K562 (cell line): ENCODE results near the gene UQCRFS1. TPM values are rescaled to one million over a fixed set of nuclear protein-coding genes. Genes with fewer than 3 reads are reported as not detected.

Source experiments
- CXXC5 ChIP-seq: fragments of 250-450 bp; sonication (Bioruptor Pico); IDR thresholded peaks from 2 replicates; pipeline ENCODE4 v1.8.0; 2022; ENCODE audit warnings: inconsistent platforms, mild to moderate bottlenecking, moderate library complexity
- E2F6 ChIP-seq, 2 experiments: IDR thresholded peaks; 2 replicates each; pipeline ENCODE4 v1.6.1; 2011; ENCODE audit warnings: borderline replicate concordance in 1 of 2, control low read depth in 1 of 2, low read depth in 1 of 2, low read length in 1 of 2, mild to moderate bottlenecking in 1 of 2, mixed read lengths in 1 of 2, moderate library complexity in 1 of 2; ENCODE audit not compliant: insufficient read depth in 1 of 2, insufficient read length in 1 of 2, poor library complexity in 1 of 2, severe bottlenecking in 1 of 2; ENCODE audit errors: extremely low read depth in 1 of 2
- ESRRA ChIP-seq: fragments of 450-650 bp; IDR thresholded peaks from 2 replicates; pipeline ENCODE4 v1.6.1; 2014; ENCODE audit warnings: low read depth, mild to moderate bottlenecking, moderate library complexity, borderline replicate concordance
- ETV5 ChIP-seq: sonication (generic); formaldehyde crosslinking; IDR thresholded peaks from 2 replicates; pipeline ENCODE4 v1.4.0; 2020; ENCODE audit warnings: low read depth, mild to moderate bottlenecking, missing genetic modification reagents
- FOXJ2 ChIP-seq: fragments of 200-800 bp; sonication (Bioruptor generic); IDR thresholded peaks from 2 replicates; pipeline ENCODE4 v1.6.1; 2016; ENCODE audit warnings: missing genetic modification characterization, missing compliant biosample characterization
- FOXK2 ChIP-seq, 2 experiments: fragments of 450-650 bp; IDR thresholded peaks in 1 of 2; conservative IDR thresholded peaks in 1 of 2; 2 replicates each; pipeline ENCODE4 v1.6.1; 2016; ENCODE audit warnings: low read depth in 2 of 2, mild to moderate bottlenecking in 1 of 2
- GABPB1 ChIP-seq: sonication (generic); formaldehyde crosslinking; IDR thresholded peaks from 2 replicates; pipeline ENCODE4 v1.8.0; 2022; ENCODE audit warnings: mild to moderate bottlenecking, missing genetic modification reagents
- HDAC6 ChIP-seq: IDR thresholded peaks from 2 replicates; pipeline ENCODE4 v1.6.1; 2012; ENCODE audit warnings: low read depth, mild to moderate bottlenecking, control low read depth, inconsistent platforms, low read length, moderate library complexity
- KLF10 ChIP-seq: fragments of 250-450 bp; sonication (Bioruptor Pico); IDR thresholded peaks from 2 replicates; pipeline ENCODE4 v1.6.1; 2021; ENCODE audit warnings: matching md5 sums
- L3MBTL2 ChIP-seq: fragments of 450-650 bp; IDR thresholded peaks from 2 replicates; pipeline ENCODE4 v1.6.1; 2016; ENCODE audit warnings: mild to moderate bottlenecking, moderate library complexity
- MBD2 ChIP-seq: sonication (generic); IDR thresholded peaks from 2 replicates; pipeline ENCODE4 v1.6.1; 2016; ENCODE audit warnings: low read depth, borderline replicate concordance
- MNT ChIP-seq, 2 experiments: fragments of 450-650 bp; conservative IDR thresholded peaks; 2 replicates each; pipeline ENCODE4 v1.6.1; 2017; ENCODE audit warnings: mild to moderate bottlenecking in 2 of 2, moderate library complexity in 2 of 2
- MTA1 ChIP-seq: fragments of 450-650 bp; IDR thresholded peaks from 2 replicates; pipeline ENCODE4 v1.6.1; 2017; ENCODE audit warnings: borderline replicate concordance
- NR2C2 ChIP-seq, 2 experiments: fragments of 200-800 bp in 1 of 2; sonication (Bioruptor generic) in 1 of 2; sonication (generic) in 1 of 2; formaldehyde crosslinking in 1 of 2; IDR thresholded peaks; 2 replicates each; pipeline versions ENCODE4 v1.6.1 to v1.8.0; 2016 to 2022; ENCODE audit warnings: mild to moderate bottlenecking in 1 of 2, missing compliant biosample characterization in 1 of 2, missing genetic modification characterization in 1 of 2, missing genetic modification reagents in 1 of 2
- NRF1 ChIP-seq, 2 experiments: fragments of 450-650 bp; IDR thresholded peaks in 1 of 2; conservative IDR thresholded peaks in 1 of 2; 2 replicates each; pipeline ENCODE4 v1.6.1; 2014; ENCODE audit warnings: mild to moderate bottlenecking in 2 of 2
- POLR2G ChIP-seq: fragments of 200-400 bp; formaldehyde crosslinking; IDR thresholded peaks from 2 replicates; pipeline ENCODE4 v1.6.1; 2017; ENCODE audit warnings: low read depth, mild to moderate bottlenecking, antibody characterized with exemption, low read length, moderate library complexity
- RB1 ChIP-seq: fragments of 450-650 bp; IDR thresholded peaks from 2 replicates; pipeline ENCODE4 v1.6.1; 2017; ENCODE audit warnings: low read depth, mild to moderate bottlenecking
- RBBP5 ChIP-seq: fragments of 200-600 bp; sonication (generic); IDR thresholded peaks from 2 replicates; pipeline ENCODE4 v1.6.1; 2012; ENCODE audit warnings: borderline replicate concordance, mild to moderate bottlenecking, low read length, control low read depth, inconsistent platforms; ENCODE audit not compliant: insufficient read depth, poor library complexity, severe bottlenecking
- SIX5 ChIP-seq, 2 experiments: IDR thresholded peaks; 2 replicates each; pipeline ENCODE4 v1.6.1; 2011; ENCODE audit warnings: low read length in 2 of 2, borderline replicate concordance in 1 of 2, low read depth in 1 of 2, mild to moderate bottlenecking in 1 of 2, moderate library complexity in 1 of 2; ENCODE audit not compliant: insufficient read depth in 1 of 2
- SRF ChIP-seq, 2 experiments: fragments of 250-450, 450-650 bp in 1 of 2; sonication (Bioruptor Pico) in 1 of 2; sonication (generic) in 1 of 2; formaldehyde crosslinking; IDR thresholded peaks; 2 replicates each; pipeline versions ENCODE4 v1.5.0 to v1.5.1; 2020 to 2022; ENCODE audit warnings: mild to moderate bottlenecking in 1 of 2, missing genetic modification reagents in 1 of 2
- TAF1 ChIP-seq: IDR thresholded peaks from 2 replicates; pipeline ENCODE4 v1.6.1; 2011; ENCODE audit warnings: mild to moderate bottlenecking, low read length, moderate library complexity; ENCODE audit not compliant: insufficient read depth, control insufficient read depth, severe bottlenecking; ENCODE audit errors: extremely low read depth
- TARDBP ChIP-seq: fragments of 450-650 bp; IDR thresholded peaks from 2 replicates; pipeline ENCODE4 v1.6.1; 2016
- ZFX ChIP-seq: sonication (generic); formaldehyde crosslinking; IDR thresholded peaks from 2 replicates; pipeline ENCODE4 v1.8.0; 2022; ENCODE audit warnings: mild to moderate bottlenecking, missing genetic modification reagents, moderate library complexity
- polyA plus RNA-seq, 8 experiments: library from polyadenylated mRNA; depleted of rRNA in 4 of 8; stranded (reverse) in 5 of 8; unstranded in 3 of 8; fragments of >200 nt; fragmentation: Nextera tagmentation in 2 of 8; fragmentation: Illumina TruSeq in 1 of 8; extraction: Ambion mirVana in 2 of 8; extraction: Trizol in 1 of 8; gene quantifications; 2 replicates each; pipeline versions ENCODE4 v1.2.1 to v1.2.3, GENCODE V29; 2011 to 2014; ENCODE audit warnings: inconsistent platforms in 1 of 8, missing spikeins in 1 of 8
- total RNA-seq, 7 experiments: library from RNA; depleted of rRNA in 6 of 7; stranded (reverse); fragments of >200 nt in 6 of 7; fragmentation: Illumina TruSeq in 2 of 7; extraction: Trizol in 2 of 7; gene quantifications; 2 replicates each; pipeline versions ENCODE4 v1.2.1 to v1.2.3, GENCODE V29; 2011 to 2021; ENCODE audit warnings: low replicate concordance in 1 of 7

Gene UQCRFS1
- total and polyA plus RNA-seq, 9 of the 15 experiments (the other 6 are each of a cell fraction or from before 2014, with no cell fraction given), result 10.8 to 110 (median 64.7) TPM

GRCh38 chr19:29212648-29213573 lies at the start of gene UQCRFS1 (continued):
- peak; percentile 75 for TF ChIP-seq RBBP5
- no peak for TF ChIP-seq HDAC6
- TF ChIP-seq GABPB1 (CRISPR knock-in tag), result peak; percentile 52; the same call in 1 of the 2 replicates
- peak; percentile 95 to 96 for TF ChIP-seq NRF1 (conservative IDR thresholded peaks at IDR 0.05 in 1 of 2, IDR thresholded peaks at IDR 0.05 in 1 of 2)
- no peak for TF ChIP-seq KLF10 (CRISPR knock-in tag)
- peak; percentile 42 to 76; a peak in 2 of 4 replicates for TF ChIP-seq FOXK2 (conservative IDR thresholded peaks at IDR 0.05 in 1 of 2, IDR thresholded peaks at IDR 0.05 in 1 of 2; ENCODE audit: low read depth in 2 of 2)
- TF ChIP-seq CXXC5 (CRISPR knock-in tag), result peak; percentile 83
- peak; percentile 67; the same call in 1 of the 2 replicates for TF ChIP-seq RB1
- peak in 1 of 2 experiments; percentile 32; a peak in 1 of 4 replicates for TF ChIP-seq SRF (CRISPR knock-in tag; IDR thresholded peaks at IDR 0.05)
- peak; percentile 42; the same call in 1 of the 2 replicates for TF ChIP-seq ETV5 (CRISPR knock-in tag)
- TF ChIP-seq ESRRA, result peak; percentile 98
- TF ChIP-seq TARDBP, result no peak
- TF ChIP-seq MTA1, result peak; percentile 96
- TF ChIP-seq FOXJ2, result 0 out of 2 replicates have a peak, but pooled peaks have one; percentile 38
- TF ChIP-seq MBD2, result peak; percentile 25; the same call in 1 of the 2 replicates
- TF ChIP-seq MNT (conservative IDR thresholded peaks at IDR 0.05), result peak in 1 of 2 experiments; percentile 63; a peak in 3 of 4 replicates
- peak; percentile 71 for TF ChIP-seq TAF1
- TF ChIP-seq L3MBTL2, result peak; percentile 56
- peak; percentile 24 to 35 for TF ChIP-seq E2F6 (IDR thresholded peaks at IDR 0.05; ENCODE audit: borderline replicate concordance in 1 of 2, extremely low read depth in 1 of 2, insufficient read depth in 1 of 2, insufficient read length in 1 of 2, low read depth in 1 of 2, low read length in 1 of 2, poor library complexity in 1 of 2, severe bottlenecking in 1 of 2)
- TF ChIP-seq SIX5 (IDR thresholded peaks at IDR 0.05; ENCODE audit: borderline replicate concordance in 1 of 2, insufficient read depth in 1 of 2, low read depth in 1 of 2, low read length in 2 of 2), result peak; percentile 20 to 30; a peak in 1 of 4 replicates
- TF ChIP-seq ZFX (CRISPR knock-in tag), result peak; percentile 94
- TF ChIP-seq NR2C2 (CRISPR knock-in tag; IDR thresholded peaks at IDR 0.05), result no peak
- peak; percentile 60; the same call in 1 of the 2 replicates for TF ChIP-seq NR2C2 (tag; IDR thresholded peaks at IDR 0.05)
- TF ChIP-seq POLR2G, result peak; percentile 94
